ENCODE data around the gene OR52N5.

DNA sequence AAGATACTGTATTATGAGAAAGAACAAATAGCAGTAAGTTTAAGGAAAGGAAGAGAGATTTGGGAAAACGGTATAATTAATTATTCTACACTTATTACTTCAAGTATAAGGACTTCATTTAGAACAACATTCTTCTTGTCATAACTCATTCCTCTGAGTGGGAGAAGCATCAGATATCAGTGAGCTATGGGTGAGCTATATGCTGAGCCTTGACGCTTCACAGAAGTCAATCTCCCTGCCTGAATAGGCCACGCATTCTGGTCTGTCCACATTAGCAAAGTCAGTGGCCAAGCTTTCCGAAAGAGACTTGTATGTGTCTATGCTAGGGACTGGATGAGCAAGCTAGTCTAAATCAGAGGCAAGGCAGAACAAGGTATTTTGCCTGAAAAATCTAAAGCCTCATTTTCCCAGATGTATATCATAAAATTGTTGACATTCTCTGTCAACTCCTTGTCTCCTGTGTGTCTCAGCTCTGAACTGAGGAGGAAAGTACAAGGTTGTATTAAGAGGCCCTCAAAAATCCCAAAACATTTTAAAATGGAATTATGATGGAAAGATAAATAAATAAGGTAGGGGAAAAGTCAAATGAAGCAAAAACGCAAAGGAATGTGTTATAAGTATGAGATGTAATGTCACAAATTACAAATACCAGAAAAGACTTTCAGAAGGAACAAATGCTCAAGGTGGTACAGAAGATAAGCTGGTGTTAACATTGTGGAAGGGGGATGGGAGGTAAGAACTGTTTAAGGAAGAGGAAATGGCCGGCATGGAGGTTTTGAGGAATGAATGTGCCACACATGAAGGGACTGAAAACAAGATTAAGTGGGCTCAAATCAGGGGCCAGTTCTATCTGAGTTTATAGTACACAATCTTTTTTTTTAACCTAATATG, 27.0 kb upstream of the OR52N5 start:
- TF ChIP-seq EZH2 (IDR thresholded peaks at IDR 0.05; ENCODE audit: borderline replicate concordance, low read length): no peak
- TF ChIP-seq, protein P1, sequence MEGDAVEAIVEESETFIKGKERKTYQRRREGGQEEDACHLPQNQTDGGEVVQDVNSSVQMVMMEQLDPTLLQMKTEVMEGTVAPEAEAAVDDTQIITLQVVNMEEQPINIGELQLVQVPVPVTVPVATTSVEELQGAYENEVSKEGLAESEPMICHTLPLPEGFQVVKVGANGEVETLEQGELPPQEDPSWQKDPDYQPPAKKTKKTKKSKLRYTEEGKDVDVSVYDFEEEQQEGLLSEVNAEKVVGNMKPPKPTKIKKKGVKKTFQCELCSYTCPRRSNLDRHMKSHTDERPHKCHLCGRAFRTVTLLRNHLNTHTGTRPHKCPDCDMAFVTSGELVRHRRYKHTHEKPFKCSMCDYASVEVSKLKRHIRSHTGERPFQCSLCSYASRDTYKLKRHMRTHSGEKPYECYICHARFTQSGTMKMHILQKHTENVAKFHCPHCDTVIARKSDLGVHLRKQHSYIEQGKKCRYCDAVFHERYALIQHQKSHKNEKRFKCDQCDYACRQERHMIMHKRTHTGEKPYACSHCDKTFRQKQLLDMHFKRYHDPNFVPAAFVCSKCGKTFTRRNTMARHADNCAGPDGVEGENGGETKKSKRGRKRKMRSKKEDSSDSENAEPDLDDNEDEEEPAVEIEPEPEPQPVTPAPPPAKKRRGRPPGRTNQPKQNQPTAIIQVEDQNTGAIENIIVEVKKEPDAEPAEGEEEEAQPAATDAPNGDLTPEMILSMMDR (IDR thresholded peaks at IDR 0.05; ENCODE audit: low read length): no peak
